AG09319 (cell line): ENCODE results near the gene CYB5D1.

Experiments used
- DNase-seq: peaks from one replicate; pipeline ENCODE4 v3.0.0-alpha.2; 2010; ENCODE audit warnings: low read depth; ENCODE audit errors: extremely low read depth
- CTCF ChIP-seq: IDR thresholded peaks from 2 replicates; pipeline ENCODE4 v1.5.1; 2011; ENCODE audit warnings: low read depth, mild to moderate bottlenecking, inconsistent platforms, low read length, moderate library complexity

Gene CYB5D1

GRCh38 chr17:7867881-7868329, 10.1 kb downstream of the CYB5D1 start:
- no peak for TF ChIP-seq CTCF
- DNase-seq, result no peak

- no peak for TF ChIP-seq CTCF
- no peak for DNase-seq
Measured at GRCh38 chr17:7873051-7873450, 15.2 kb downstream of the CYB5D1 start.

- no peak for DNase-seq
- TF ChIP-seq CTCF, result no peak
Measured at GRCh38 chr17:7875804-7876370, 18.1 kb downstream of the CYB5D1 start.

- no peak for TF ChIP-seq CTCF
- no peak for DNase-seq
Measured at GRCh38 chr17:7878234-7878633, 20.4 kb downstream of the CYB5D1 start.

GRCh38 chr17:7880076-7880868, 22.5 kb downstream of the CYB5D1 start:
- no peak for TF ChIP-seq CTCF
- no peak for DNase-seq

- no peak for TF ChIP-seq CTCF
- no peak for DNase-seq
Measured at GRCh38 chr17:7881276-7882054, 23.7 kb downstream of the CYB5D1 start.

- no peak for TF ChIP-seq CTCF
- DNase-seq, result no peak
Measured at GRCh38 chr17:7882068-7882467, 24.3 kb downstream of the CYB5D1 start.
